ENCODE measurements around the gene AGBL1. TPM values are rescaled to one million over a fixed set of nuclear protein-coding genes. Genes with fewer than 3 reads are reported as not detected.

The AGBL1 gene
- total RNA-seq, 1 donor from 2014 or later = 0.76 TPM

GRCh38 chr15:86165265-86166211 lies 85.9 kb downstream of the AGBL1 start:
- Mint-ChIP-seq H3K27ac (ENCODE audit: unreplicated experiment) (no peak overlapping the region), H3K4me3 (ENCODE audit: unreplicated experiment) (no peak overlapping the region), H3K4me1 (ENCODE audit: low read depth, unreplicated experiment) (peaks cover 2% of the 10 kb centered on the region), H3K9me3 (ENCODE audit: unreplicated experiment) (no peaks in the 10 kb centered on the region), H3K27me3 (ENCODE audit: unreplicated experiment) (no peaks in the 10 kb centered on the region), H3K36me3 (ENCODE audit: unreplicated experiment) (no peaks in the 10 kb centered on the region)
- no peak for TF ChIP-seq CTCF (IDR thresholded peaks at IDR 0.05; ENCODE audit: partially characterized antibody, unreplicated experiment)
- DNase-seq = no peak

- no peaks in the 10 kb centered on the region for H3K27me3 Mint-ChIP-seq (ENCODE audit: unreplicated experiment)
- DNase-seq = no peak
- no peak for TF ChIP-seq CTCF (IDR thresholded peaks at IDR 0.05; ENCODE audit: partially characterized antibody, unreplicated experiment)
- no peak overlapping the region for H3K27ac Mint-ChIP-seq (ENCODE audit: unreplicated experiment)
- H3K36me3 Mint-ChIP-seq (ENCODE audit: unreplicated experiment) = no peaks in the 10 kb centered on the region
- H3K4me1 Mint-ChIP-seq (ENCODE audit: low read depth, unreplicated experiment) = peaks cover 2% of the 10 kb centered on the region
- H3K9me3 Mint-ChIP-seq (ENCODE audit: unreplicated experiment) = no peaks in the 10 kb centered on the region
- H3K4me3 Mint-ChIP-seq (ENCODE audit: unreplicated experiment) = no peak overlapping the region
These were observed 88.2 kb downstream of the AGBL1 start for GRCh38 chr15:86167841-86168240.

GRCh38 chr15:86178845-86179244 lies 99.2 kb downstream of the AGBL1 start:
- Mint-ChIP-seq H3K4me3 (ENCODE audit: unreplicated experiment) (no peak overlapping the region), H3K9me3 (ENCODE audit: unreplicated experiment) (no peaks in the 10 kb centered on the region), H3K27me3 (ENCODE audit: unreplicated experiment) (peaks cover under 1% of the 10 kb centered on the region), H3K36me3 (ENCODE audit: unreplicated experiment) (no peaks in the 10 kb centered on the region), H3K4me1 (ENCODE audit: low read depth, unreplicated experiment) (peaks cover 7% of the 10 kb centered on the region), H3K27ac (ENCODE audit: unreplicated experiment) (no peak overlapping the region)
- TF ChIP-seq CTCF (IDR thresholded peaks at IDR 0.05; ENCODE audit: partially characterized antibody, unreplicated experiment) = peak; percentile 58
- peak; percentile 21 for DNase-seq

GRCh38 chr15:86183596-86184491 lies 104.2 kb downstream of the AGBL1 start:
- H3K27ac Mint-ChIP-seq (ENCODE audit: unreplicated experiment) = no peak overlapping the region

More at GRCh38 chr15:86183596-86184491, 104.2 kb downstream of the AGBL1 start:
- Mint-ChIP-seq H3K4me3 (ENCODE audit: unreplicated experiment) (no peak overlapping the region), H3K4me1 (ENCODE audit: low read depth, unreplicated experiment) (peaks cover 6% of the 10 kb centered on the region), H3K36me3 (ENCODE audit: unreplicated experiment) (no peaks in the 10 kb centered on the region), H3K27me3 (ENCODE audit: unreplicated experiment) (no peaks in the 10 kb centered on the region), H3K9me3 (ENCODE audit: unreplicated experiment) (no peaks in the 10 kb centered on the region)
- no peak for TF ChIP-seq CTCF (IDR thresholded peaks at IDR 0.05; ENCODE audit: partially characterized antibody, unreplicated experiment)
- no peak for DNase-seq
